GM03348 (cell line): ENCODE measurements around the gene ANKRD39.
"Not testable (repeated sequence)": the region's sequence is repeated elsewhere in the genome, so short reads cannot be mapped to it uniquely, and the experiment has no call there.

Source experiments
- DNase-seq: peaks from one replicate; pipeline ENCODE4 v3.0.0; 2012; ENCODE audit warnings: low spot score

The ANKRD39 gene

GRCh38 chr2:96857667-96858372 lies at the start of gene ANKRD39:
Gene ANKRD39, minus strand, starts transcription at chr2:96858016. Its CDS starts 29 bp downstream, at chr2:96857987.
- DNase-seq, result peak; percentile 100

GRCh38 chr2:96906729-96907114 lies 48.9 kb upstream of the ANKRD39 start:
- peak; percentile 68 for DNase-seq

- no peak for DNase-seq
Observed at GRCh38 chr2:96903815-96904214, 46.0 kb upstream of the ANKRD39 start.

GRCh38 chr2:96903318-96903717 lies 45.5 kb upstream of the ANKRD39 start:
- no peak for DNase-seq

- DNase-seq, result no peak
Observed at GRCh38 chr2:96900237-96900636, 42.4 kb upstream of the ANKRD39 start.

- DNase-seq, result no peak
Observed at GRCh38 chr2:96899413-96899741, 41.6 kb upstream of the ANKRD39 start.

GRCh38 chr2:96898641-96899412 lies 41.0 kb upstream of the ANKRD39 start:
- DNase-seq, result no peak

- no peak for DNase-seq
Observed at GRCh38 chr2:96898135-96898505, 40.3 kb upstream of the ANKRD39 start.

- DNase-seq, result no peak
Observed at GRCh38 chr2:96897491-96898134, 39.8 kb upstream of the ANKRD39 start.

GRCh38 chr2:96895746-96896651 lies 38.2 kb upstream of the ANKRD39 start:
- no peak for DNase-seq

- DNase-seq, result no peak
Observed at GRCh38 chr2:96895032-96895745, 37.4 kb upstream of the ANKRD39 start.

- DNase-seq, result no peak
Observed at GRCh38 chr2:96894151-96894531, 36.3 kb upstream of the ANKRD39 start.

- no peak for DNase-seq
Observed at GRCh38 chr2:96893289-96894150, 35.7 kb upstream of the ANKRD39 start.

GRCh38 chr2:96891591-96892333 lies 33.9 kb upstream of the ANKRD39 start:
- no peak for DNase-seq

- DNase-seq, result no peak
Observed at GRCh38 chr2:96890726-96891385, 33.0 kb upstream of the ANKRD39 start.

GRCh38 chr2:96890252-96890651 lies 32.4 kb upstream of the ANKRD39 start:
- no peak for DNase-seq

- DNase-seq, result not testable (repeated sequence)
Observed at GRCh38 chr2:96889502-96889901, 31.7 kb upstream of the ANKRD39 start.

GRCh38 chr2:96888072-96889011 lies 30.5 kb upstream of the ANKRD39 start:
- no peak for DNase-seq
